Measurements from ENCODE around the gene SOHLH1. TPM values are rescaled to one million over a fixed set of nuclear protein-coding genes. Genes with fewer than 3 reads are reported as not detected.

Gene SOHLH1
- polyA plus RNA-seq, 1 of the 3 experiments (the other 2 are of a cell fraction): not detected

DNA sequence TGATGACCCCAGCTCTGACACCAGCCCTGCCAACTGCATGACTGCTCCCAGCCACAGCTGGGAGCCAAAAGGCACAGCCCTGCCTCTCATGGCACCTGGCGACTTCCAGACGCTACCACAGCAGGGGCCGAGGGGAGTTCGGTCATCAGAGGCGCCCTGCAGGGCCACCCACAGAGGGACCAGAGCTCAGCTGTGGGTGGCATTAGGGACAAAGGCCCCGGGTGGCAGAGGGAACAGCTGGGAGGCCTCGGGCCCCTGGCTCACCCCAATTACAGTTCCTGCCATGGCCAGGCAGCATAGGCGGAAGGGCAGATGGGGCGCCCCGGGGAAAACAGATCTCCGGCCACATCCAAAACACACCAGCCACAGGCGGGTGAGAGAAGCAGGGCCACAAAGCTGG lies 3.6 kb downstream of the SOHLH1 start:
- Histone ChIP-seq H3F3A (replicated peaks; ENCODE audit: insufficient read depth) (no peaks in the 10 kb centered on the region), H3K9me3 (no peaks in the 10 kb centered on the region), H3K4me2 (no peak overlapping the region), H3K4me3 (ENCODE audit: low read depth in 2 of 2, low read length in 1 of 2) (no peak overlapping the region), H3K4me1 (ENCODE audit: control insufficient read depth in 1 of 2, insufficient read depth in 2 of 2, low read depth in 1 of 2, low read length in 1 of 2) (no peaks in the 10 kb centered on the region), H3K36me3 (replicated peaks in 1 of 2; ENCODE audit: control insufficient read depth in 1 of 2, insufficient read depth in 2 of 2, low read length in 1 of 2) (no peaks in the 10 kb centered on the region), H3K79me2 (ENCODE audit: insufficient read depth) (no peaks in the 10 kb centered on the region), H3K27me3 (ENCODE audit: insufficient read depth) (no peaks in the 10 kb centered on the region), H3K9ac (no peak overlapping the region), H3K9me2 (no peaks in the 10 kb centered on the region), H4K20me1 (ENCODE audit: insufficient read depth) (no peaks in the 10 kb centered on the region), H3K27ac (ENCODE audit: low read depth in 2 of 2, low read length in 1 of 2) (no peak overlapping the region), H2AFZ (ENCODE audit: low read depth) (no peak overlapping the region)
- ChIA-PET POLR2A (interaction anchor here (1.0 kb wide), 1 partner anchor 9 kb away, joined by 3 read pairs; no protein-coding TSS in a partner anchor), CTCF (no interaction called here)
- WGBS (ENCODE audit: low lambda C conversion rate): 64% methylated on average over 5 of the region's 12 CpGs
- TF ChIP-seq RFX5 (IDR thresholded peaks at IDR 0.05; ENCODE audit: low read length) (no peak), FOXJ3 (CRISPR knock-in tag; IDR thresholded peaks at IDR 0.05) (no peak), POLR2AphosphoS5 (IDR thresholded peaks at IDR 0.05; ENCODE audit: low read depth, low read length) (no peak), MXI1 (IDR thresholded peaks at IDR 0.05; ENCODE audit: low read depth, low read length) (no peak), ELF1 (IDR thresholded peaks at IDR 0.05) (no peak), SIN3A (IDR thresholded peaks at IDR 0.05; ENCODE audit: borderline replicate concordance, low read depth, low read length) (no peak), GATA2 (CRISPR knock-in tag; IDR thresholded peaks at IDR 0.05) (no peak), RAD21 (IDR thresholded peaks at IDR 0.05; ENCODE audit: low read length) (no peak), FOSL2 (IDR thresholded peaks at IDR 0.05; ENCODE audit: borderline replicate concordance, low read depth) (no peak)
- TF ChIP-seq, protein P1, sequence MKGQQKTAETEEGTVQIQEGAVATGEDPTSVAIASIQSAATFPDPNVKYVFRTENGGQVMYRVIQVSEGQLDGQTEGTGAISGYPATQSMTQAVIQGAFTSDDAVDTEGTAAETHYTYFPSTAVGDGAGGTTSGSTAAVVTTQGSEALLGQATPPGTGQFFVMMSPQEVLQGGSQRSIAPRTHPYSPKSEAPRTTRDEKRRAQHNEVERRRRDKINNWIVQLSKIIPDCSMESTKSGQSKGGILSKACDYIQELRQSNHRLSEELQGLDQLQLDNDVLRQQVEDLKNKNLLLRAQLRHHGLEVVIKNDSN (IDR thresholded peaks at IDR 0.05; ENCODE audit: borderline replicate concordance, low read depth): no peak
- TF ChIP-seq, protein P2, sequence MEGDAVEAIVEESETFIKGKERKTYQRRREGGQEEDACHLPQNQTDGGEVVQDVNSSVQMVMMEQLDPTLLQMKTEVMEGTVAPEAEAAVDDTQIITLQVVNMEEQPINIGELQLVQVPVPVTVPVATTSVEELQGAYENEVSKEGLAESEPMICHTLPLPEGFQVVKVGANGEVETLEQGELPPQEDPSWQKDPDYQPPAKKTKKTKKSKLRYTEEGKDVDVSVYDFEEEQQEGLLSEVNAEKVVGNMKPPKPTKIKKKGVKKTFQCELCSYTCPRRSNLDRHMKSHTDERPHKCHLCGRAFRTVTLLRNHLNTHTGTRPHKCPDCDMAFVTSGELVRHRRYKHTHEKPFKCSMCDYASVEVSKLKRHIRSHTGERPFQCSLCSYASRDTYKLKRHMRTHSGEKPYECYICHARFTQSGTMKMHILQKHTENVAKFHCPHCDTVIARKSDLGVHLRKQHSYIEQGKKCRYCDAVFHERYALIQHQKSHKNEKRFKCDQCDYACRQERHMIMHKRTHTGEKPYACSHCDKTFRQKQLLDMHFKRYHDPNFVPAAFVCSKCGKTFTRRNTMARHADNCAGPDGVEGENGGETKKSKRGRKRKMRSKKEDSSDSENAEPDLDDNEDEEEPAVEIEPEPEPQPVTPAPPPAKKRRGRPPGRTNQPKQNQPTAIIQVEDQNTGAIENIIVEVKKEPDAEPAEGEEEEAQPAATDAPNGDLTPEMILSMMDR (IDR thresholded peaks at IDR 0.05): no peak
- TF ChIP-seq, protein P3, sequence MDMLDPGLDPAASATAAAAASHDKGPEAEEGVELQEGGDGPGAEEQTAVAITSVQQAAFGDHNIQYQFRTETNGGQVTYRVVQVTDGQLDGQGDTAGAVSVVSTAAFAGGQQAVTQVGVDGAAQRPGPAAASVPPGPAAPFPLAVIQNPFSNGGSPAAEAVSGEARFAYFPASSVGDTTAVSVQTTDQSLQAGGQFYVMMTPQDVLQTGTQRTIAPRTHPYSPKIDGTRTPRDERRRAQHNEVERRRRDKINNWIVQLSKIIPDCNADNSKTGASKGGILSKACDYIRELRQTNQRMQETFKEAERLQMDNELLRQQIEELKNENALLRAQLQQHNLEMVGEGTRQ (IDR thresholded peaks at IDR 0.05; ENCODE audit: borderline replicate concordance, low read depth, low read length): no peak
- TF ChIP-seq, protein P4, sequence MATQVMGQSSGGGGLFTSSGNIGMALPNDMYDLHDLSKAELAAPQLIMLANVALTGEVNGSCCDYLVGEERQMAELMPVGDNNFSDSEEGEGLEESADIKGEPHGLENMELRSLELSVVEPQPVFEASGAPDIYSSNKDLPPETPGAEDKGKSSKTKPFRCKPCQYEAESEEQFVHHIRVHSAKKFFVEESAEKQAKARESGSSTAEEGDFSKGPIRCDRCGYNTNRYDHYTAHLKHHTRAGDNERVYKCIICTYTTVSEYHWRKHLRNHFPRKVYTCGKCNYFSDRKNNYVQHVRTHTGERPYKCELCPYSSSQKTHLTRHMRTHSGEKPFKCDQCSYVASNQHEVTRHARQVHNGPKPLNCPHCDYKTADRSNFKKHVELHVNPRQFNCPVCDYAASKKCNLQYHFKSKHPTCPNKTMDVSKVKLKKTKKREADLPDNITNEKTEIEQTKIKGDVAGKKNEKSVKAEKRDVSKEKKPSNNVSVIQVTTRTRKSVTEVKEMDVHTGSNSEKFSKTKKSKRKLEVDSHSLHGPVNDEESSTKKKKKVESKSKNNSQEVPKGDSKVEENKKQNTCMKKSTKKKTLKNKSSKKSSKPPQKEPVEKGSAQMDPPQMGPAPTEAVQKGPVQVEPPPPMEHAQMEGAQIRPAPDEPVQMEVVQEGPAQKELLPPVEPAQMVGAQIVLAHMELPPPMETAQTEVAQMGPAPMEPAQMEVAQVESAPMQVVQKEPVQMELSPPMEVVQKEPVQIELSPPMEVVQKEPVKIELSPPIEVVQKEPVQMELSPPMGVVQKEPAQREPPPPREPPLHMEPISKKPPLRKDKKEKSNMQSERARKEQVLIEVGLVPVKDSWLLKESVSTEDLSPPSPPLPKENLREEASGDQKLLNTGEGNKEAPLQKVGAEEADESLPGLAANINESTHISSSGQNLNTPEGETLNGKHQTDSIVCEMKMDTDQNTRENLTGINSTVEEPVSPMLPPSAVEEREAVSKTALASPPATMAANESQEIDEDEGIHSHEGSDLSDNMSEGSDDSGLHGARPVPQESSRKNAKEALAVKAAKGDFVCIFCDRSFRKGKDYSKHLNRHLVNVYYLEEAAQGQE (IDR thresholded peaks at IDR 0.05; ENCODE audit: low read depth, low read length): no peak
- TF ChIP-seq, protein P5, sequence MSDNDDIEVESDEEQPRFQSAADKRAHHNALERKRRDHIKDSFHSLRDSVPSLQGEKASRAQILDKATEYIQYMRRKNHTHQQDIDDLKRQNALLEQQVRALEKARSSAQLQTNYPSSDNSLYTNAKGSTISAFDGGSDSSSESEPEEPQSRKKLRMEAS (IDR thresholded peaks at IDR 0.05; ENCODE audit: low read depth): no peak
- DNase-seq: no peak

Data from SK-N-SH (cell line).